K562 (cell line): ENCODE data around the gene ACACB. TPM values are rescaled to one million over a fixed set of nuclear protein-coding genes. Genes with fewer than 3 reads are reported as not detected.

Source experiments
- ATAC-seq: fragments of 200-7000 bp; cut with Tn5 transposase; 3 replicates; pipeline ENCODE4 v1.9.1; 2020; ENCODE audit warnings: moderate library complexity
- BruUV-seq: library from RNA; stranded (reverse); fragments of 400-500 nt; replicated peaks from 2 replicates; lab custom pipeline; 2021; lab: Mats Ljungman, UMichigan
- CTCF ChIA-PET: fragments of 300-600 bp; formaldehyde crosslinking; extraction: SDS; loops from one replicate; lab custom pipeline; 2021; ENCODE audit warnings: low intra/inter-chr PET ratio; lab: Yijun Ruan, JAX
- POLR2A ChIA-PET: fragments of 300-600, 350-650 bp; sonication (Branson Sonifier 250); formaldehyde crosslinking; extraction: SDS; loops from one replicate; lab custom pipeline; 2021; ENCODE audit warnings: antibody characterized with exemption, inconsistent platforms; lab: Yijun Ruan, JAX
- DNase-seq, 4 experiments: peaks; one replicate each; pipeline versions ENCODE4 v3.0.0 to v3.0.0-alpha.2; 2011 to 2018; ENCODE audit warnings: low spot score in 3 of 4, mixed read lengths in 3 of 4; ENCODE audit errors: extremely low read depth in 1 of 4
- FAIRE-seq: peaks from 2 replicates; lab custom pipeline; 2011; peaks lifted over from hg19 to GRCh38; lab: Jason Lieb, UNC
- H2AFZ ChIP-seq: 2 replicates; pipeline ENCODE4 v1.6.0; 2011; ENCODE audit warnings: low read depth, low read length, control low read depth, inconsistent platforms
- H3K27ac ChIP-seq: fragments of 200-600 bp; 3 replicates; pipeline ENCODE4 v1.8.0; 2011; ENCODE audit warnings: low read depth, mild to moderate bottlenecking, control low read depth, inconsistent platforms, low read length, moderate library complexity, mixed read lengths; ENCODE audit errors: extremely low read depth
- H3K27me3 ChIP-seq, 2 experiments: fragments of 300-600 bp in 1 of 2; 2 replicates in 1 of 2; 3 replicates in 1 of 2; pipeline versions ENCODE4 v1.6.0 to v1.8.0; 2011; ENCODE audit warnings: inconsistent platforms in 2 of 2, low read length in 2 of 2, mild to moderate bottlenecking in 1 of 2, mixed read lengths in 1 of 2, moderate library complexity in 1 of 2; ENCODE audit not compliant: control insufficient read depth in 2 of 2, insufficient read depth in 2 of 2
- H3K36me3 ChIP-seq: fragments of 300-600 bp; 3 replicates; pipeline ENCODE4 v1.8.0; 2011; ENCODE audit warnings: mild to moderate bottlenecking, low read length, inconsistent platforms; ENCODE audit not compliant: control insufficient read depth, insufficient read depth
- H3K4me1 ChIP-seq, 2 experiments: fragments of 200-600 bp in 1 of 2; replicated peaks in 1 of 2; 2 replicates in 1 of 2; 3 replicates in 1 of 2; pipeline versions ENCODE4 v1.5.1 to v1.8.0; 2011; ENCODE audit warnings: inconsistent platforms in 2 of 2, low read length in 2 of 2, mild to moderate bottlenecking in 1 of 2, mixed read lengths in 1 of 2, moderate library complexity in 1 of 2; ENCODE audit not compliant: control insufficient read depth in 2 of 2, insufficient read depth in 2 of 2
- H3K4me2 ChIP-seq: 2 replicates; pipeline ENCODE4 v1.6.1; 2011; ENCODE audit warnings: low read length, control low read depth, inconsistent platforms, mixed read lengths; ENCODE audit not compliant: insufficient read depth
- H3K4me3 ChIP-seq: fragments of 200-600 bp; sonication (generic), shearing (Covaris generic); 2 replicates; pipeline ENCODE4 v1.5.1; 2016; ENCODE audit warnings: control low read depth, inconsistent platforms
- H3K79me2 ChIP-seq: fragments of 200-600 bp; 3 replicates; pipeline ENCODE4 v1.8.0; 2011; ENCODE audit warnings: low read length, inconsistent platforms; ENCODE audit not compliant: control insufficient read depth, insufficient read depth
- H3K9ac ChIP-seq, 2 experiments: 2 replicates each; pipeline versions ENCODE4 v1.6.0 to v1.6.1; 2011; ENCODE audit warnings: low read depth in 2 of 2, low read length in 2 of 2, control low read depth in 1 of 2, inconsistent platforms in 1 of 2, mild to moderate bottlenecking in 1 of 2, mixed read lengths in 1 of 2; ENCODE audit not compliant: insufficient read depth in 1 of 2
- H3K9me1 ChIP-seq: one replicate; pipeline ENCODE4 v1.6.0; 2011; ENCODE audit warnings: inconsistent platforms, mild to moderate bottlenecking, low read length, moderate library complexity; ENCODE audit not compliant: control insufficient read depth, insufficient read depth
- H3K9me3 ChIP-seq: replicated peaks from 2 replicates; pipeline ENCODE4 v1.5.1; 2011; ENCODE audit warnings: low read depth, low read length, inconsistent platforms; ENCODE audit not compliant: control insufficient read depth, insufficient read depth
- H4K20me1 ChIP-seq: replicated peaks from 2 replicates; pipeline ENCODE4 v1.6.1; 2011; ENCODE audit warnings: low read length, inconsistent platforms, mixed read lengths; ENCODE audit not compliant: control insufficient read depth, insufficient read depth
- BDP1 ChIP-seq: IDR thresholded peaks from 3 replicates; pipeline ENCODE4 v1.6.1; 2011; ENCODE audit not compliant: insufficient read length, insufficient read depth
- HDAC1 ChIP-seq, 2 experiments: fragments of 450-650 bp; IDR thresholded peaks; 2 replicates each; pipeline ENCODE4 v1.6.1; 2016 to 2017; ENCODE audit warnings: inconsistent platforms in 1 of 2, mild to moderate bottlenecking in 1 of 2, moderate library complexity in 1 of 2
- NFATC3 ChIP-seq: fragments of 450-650 bp; IDR thresholded peaks from 2 replicates; pipeline ENCODE4 v1.6.1; 2017; ENCODE audit warnings: mild to moderate bottlenecking
- PTTG1 ChIP-seq: fragments of 450-650 bp; IDR thresholded peaks from 2 replicates; pipeline ENCODE4 v1.6.1; 2016; ENCODE audit warnings: low read depth, mild to moderate bottlenecking, missing genetic modification characterization, missing compliant biosample characterization
- SMARCC2 ChIP-seq: fragments of 450-650 bp; IDR thresholded peaks from 2 replicates; pipeline ENCODE4 v1.6.1; 2017; ENCODE audit warnings: antibody characterized with exemption, moderate library complexity, mild to moderate bottlenecking, low read depth
- TAF15 ChIP-seq: fragments of 200-400 bp; formaldehyde crosslinking; IDR thresholded peaks from 2 replicates; pipeline ENCODE4 v1.6.1; 2017; ENCODE audit warnings: mild to moderate bottlenecking, low read depth, low read length, moderate library complexity
- TAF9B ChIP-seq: fragments of 450-650 bp; IDR thresholded peaks from 2 replicates; pipeline ENCODE4 v1.6.1; 2018; ENCODE audit warnings: mild to moderate bottlenecking; ENCODE audit not compliant: partially characterized antibody
- ZKSCAN1 ChIP-seq: fragments of 150-350 bp; IDR thresholded peaks from 2 replicates; pipeline ENCODE4 v1.6.1; 2016; ENCODE audit warnings: low read depth, low read length
- WGBS: fragments of 100-300 bp; shearing (Covaris generic); methylation state at CpG from one replicate; pipeline ENCODE4 v1.1.6; 2016; ENCODE audit warnings: low coverage, mixed read lengths; ENCODE audit not compliant: insufficient coverage; ENCODE audit errors: missing lambda C conversion rate; 5-methylcytosine and 5-hydroxymethylcytosine counted together
- in situ Hi-C: fragments of 300-500 bp; cut with MboI; formaldehyde crosslinking; loops from 4 replicates; pipeline ENCODE4 v1.15.0; 2018; ENCODE audit warnings: inconsistent platforms, mixed read lengths
- intact Hi-C: fragments of 100-400 bp; cut with micrococcal nuclease; formaldehyde crosslinking; loops from 2 replicates; pipeline ENCODE4 v1.14.2; 2022
- polyA plus RNA-seq, 8 experiments: library from polyadenylated mRNA; depleted of rRNA in 4 of 8; stranded (reverse) in 5 of 8; unstranded in 3 of 8; fragments of >200 nt; fragmentation: Nextera tagmentation in 2 of 8; fragmentation: Illumina TruSeq in 1 of 8; extraction: Ambion mirVana in 2 of 8; extraction: Trizol in 1 of 8; gene quantifications; 2 replicates each; pipeline versions ENCODE4 v1.2.1 to v1.2.3, GENCODE V29; 2011 to 2014; ENCODE audit warnings: inconsistent platforms in 1 of 8, missing spikeins in 1 of 8
- total RNA-seq, 7 experiments: library from RNA; depleted of rRNA in 6 of 7; stranded (reverse); fragments of >200 nt in 6 of 7; fragmentation: Illumina TruSeq in 2 of 7; extraction: Trizol in 2 of 7; gene quantifications; 2 replicates each; pipeline versions ENCODE4 v1.2.1 to v1.2.3, GENCODE V29; 2011 to 2021; ENCODE audit warnings: low replicate concordance in 1 of 7
- TF ChIP-seq, protein P1 (sequence below): fragments of 250-450 bp; sonication (Bioruptor Pico); IDR thresholded peaks from 2 replicates; pipeline ENCODE4 v1.9.0; 2021; ENCODE audit warnings: mild to moderate bottlenecking
- TF ChIP-seq, protein P2 (sequence below): fragments of 250-450 bp; sonication (Bioruptor Pico); IDR thresholded peaks from 2 replicates; pipeline ENCODE4 v1.5.0; 2022; ENCODE audit warnings: mild to moderate bottlenecking
- TF ChIP-seq, protein P3 (sequence below): fragments of 450-650 bp; IDR thresholded peaks from 2 replicates; pipeline ENCODE4 v1.6.1; 2016; ENCODE audit warnings: borderline replicate concordance

ACACB gene
- total and polyA plus RNA-seq, 9 of the 15 experiments (the other 6 are each of a cell fraction or from before 2014, with no cell fraction given): 0.10 to 2.5 (median 0.83) TPM

DNA sequence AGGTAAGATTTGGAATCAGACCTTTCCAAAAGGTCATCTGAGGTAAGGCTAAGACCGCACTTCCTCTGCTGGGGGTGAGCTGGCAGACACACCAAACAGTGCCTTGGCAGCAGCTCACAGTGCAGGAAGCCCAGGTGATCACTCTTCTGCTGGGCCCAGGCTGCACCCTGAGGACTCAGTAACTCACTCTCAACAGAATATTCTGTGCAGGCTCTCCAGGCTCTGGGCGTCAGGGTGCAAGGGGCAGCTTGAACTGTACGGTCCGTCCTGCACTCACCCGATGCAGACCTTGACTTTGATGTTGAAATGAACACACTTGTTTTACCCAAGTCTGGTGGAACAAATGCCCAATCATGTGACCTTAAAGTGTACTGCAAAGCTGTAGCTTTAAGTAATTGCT lies 29.1 kb upstream of the ACACB start:
- CTCF ChIA-PET: no interaction called here
- Histone ChIP-seq H3K9me1 (peaks cover 3% of the 10 kb centered on the region), H3K36me3 (peaks cover 71% of the 10 kb centered on the region), H4K20me1 (no peaks in the 10 kb centered on the region), H3K27ac (no peak overlapping the region), H3K9ac (no peak overlapping the region), H3K79me2 (peaks cover 19% of the 10 kb centered on the region), H3K9me3 (no peaks in the 10 kb centered on the region; the same call in 1 of the 2 replicates), H3K4me2 (no peak overlapping the region), H3K4me3 (no peak overlapping the region), H2AFZ (no peak overlapping the region), H3K27me3 (no peaks in the 10 kb centered on the region), H3K4me1 (peaks cover 6 to 9% of the 10 kb centered on the region in 2 experiments; a peak in 4 of 5 replicates)
- WGBS: 82% methylated on average over 5 of the region's 5 CpGs
- TF ChIP-seq PTTG1 (no peak), HDAC1 (IDR thresholded peaks at IDR 0.05) (no peak)
- TF ChIP-seq, protein P1, sequence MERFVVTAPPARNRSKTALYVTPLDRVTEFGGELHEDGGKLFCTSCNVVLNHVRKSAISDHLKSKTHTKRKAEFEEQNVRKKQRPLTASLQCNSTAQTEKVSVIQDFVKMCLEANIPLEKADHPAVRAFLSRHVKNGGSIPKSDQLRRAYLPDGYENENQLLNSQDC (CRISPR knock-in tag): no peak
- no peak for ATAC-seq
- in situ Hi-C loops (no loop called here), intact Hi-C loops (no loop called here)
- BruUV-seq: no TSS peak
- no peak for DNase-seq
- FAIRE-seq: no peak
- POLR2A ChIA-PET: interaction anchor here (0.8 to 2.6 kb wide), 2 partner anchors 10 to 454 kb away, joined by 3 to 9 read pairs; partner anchors contain the start of gene UNG

DNA sequence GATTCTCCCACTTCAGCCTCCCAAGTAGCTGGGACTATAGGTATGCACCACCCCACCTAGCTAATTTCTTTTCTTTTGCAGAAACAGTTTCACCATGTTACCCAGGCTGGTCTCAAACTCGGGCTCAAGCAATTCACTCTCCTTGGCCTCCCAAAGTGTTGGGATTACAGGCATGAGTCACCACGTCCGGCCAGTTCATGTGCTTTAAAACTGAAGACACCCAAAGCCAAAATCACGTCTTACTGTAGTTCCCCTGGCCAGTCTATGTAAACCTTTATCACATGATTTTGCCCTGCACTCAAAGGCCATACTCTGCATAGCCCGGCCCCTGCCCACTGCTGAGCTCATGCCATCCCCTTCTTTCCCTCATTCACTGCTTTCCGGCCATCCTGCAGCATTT lies 27.6 kb upstream of the ACACB start:
- WGBS: 86% methylated on average over 6 of the region's 6 CpGs
- ATAC-seq: no peak
- intact Hi-C loops (no loop called here), in situ Hi-C loops (no loop called here)
- H3K9me3 ChIP-seq: no peaks in the 10 kb centered on the region; the same call in 1 of the 2 replicates
- H3K9ac ChIP-seq: no peak overlapping the region
- CTCF ChIA-PET: no interaction called here
- H3K4me2 ChIP-seq: no peak overlapping the region
- POLR2A ChIA-PET: interaction anchor here (0.7 to 2.6 kb wide), 2 partner anchors 9 to 19 kb away, joined by 4 to 9 read pairs; partner anchors contain the start of gene UNG
- DNase-seq: no peak
- H3K9me1 ChIP-seq: peaks cover 3% of the 10 kb centered on the region
- peaks cover 6 to 24% of the 10 kb centered on the region in 2 experiments; a peak in 4 of 5 replicates for H3K4me1 ChIP-seq
- H3K4me3 ChIP-seq: no peak overlapping the region
- peaks cover 58% of the 10 kb centered on the region for H3K36me3 ChIP-seq
- no peak overlapping the region for H2AFZ ChIP-seq
- no peaks in the 10 kb centered on the region for H4K20me1 ChIP-seq
- BruUV-seq: no TSS peak
- no peaks in the 10 kb centered on the region for H3K27me3 ChIP-seq
- no peak for FAIRE-seq
- no peak overlapping the region for H3K27ac ChIP-seq
- peaks cover 29% of the 10 kb centered on the region for H3K79me2 ChIP-seq
- TF ChIP-seq TAF9B (no peak), SMARCC2 (no peak), TAF15 (no peak), ZKSCAN1 (no peak), NFATC3 (no peak), BDP1 (no peak)
- TF ChIP-seq, protein P2, sequence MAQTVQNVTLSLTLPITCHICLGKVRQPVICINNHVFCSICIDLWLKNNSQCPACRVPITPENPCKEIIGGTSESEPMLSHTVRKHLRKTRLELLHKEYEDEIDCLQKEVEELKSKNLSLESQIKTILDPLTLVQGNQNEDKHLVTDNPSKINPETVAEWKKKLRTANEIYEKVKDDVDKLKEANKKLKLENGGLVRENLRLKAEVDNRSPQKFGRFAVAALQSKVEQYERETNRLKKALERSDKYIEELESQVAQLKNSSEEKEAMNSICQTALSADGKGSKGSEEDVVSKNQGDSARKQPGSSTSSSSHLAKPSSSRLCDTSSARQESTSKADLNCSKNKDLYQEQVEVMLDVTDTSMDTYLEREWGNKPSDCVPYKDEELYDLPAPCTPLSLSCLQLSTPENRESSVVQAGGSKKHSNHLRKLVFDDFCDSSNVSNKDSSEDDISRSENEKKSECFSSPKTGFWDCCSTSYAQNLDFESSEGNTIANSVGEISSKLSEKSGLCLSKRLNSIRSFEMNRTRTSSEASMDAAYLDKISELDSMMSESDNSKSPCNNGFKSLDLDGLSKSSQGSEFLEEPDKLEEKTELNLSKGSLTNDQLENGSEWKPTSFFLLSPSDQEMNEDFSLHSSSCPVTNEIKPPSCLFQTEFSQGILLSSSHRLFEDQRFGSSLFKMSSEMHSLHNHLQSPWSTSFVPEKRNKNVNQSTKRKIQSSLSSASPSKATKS (CRISPR knock-in tag): no peak
- TF ChIP-seq, protein P3, sequence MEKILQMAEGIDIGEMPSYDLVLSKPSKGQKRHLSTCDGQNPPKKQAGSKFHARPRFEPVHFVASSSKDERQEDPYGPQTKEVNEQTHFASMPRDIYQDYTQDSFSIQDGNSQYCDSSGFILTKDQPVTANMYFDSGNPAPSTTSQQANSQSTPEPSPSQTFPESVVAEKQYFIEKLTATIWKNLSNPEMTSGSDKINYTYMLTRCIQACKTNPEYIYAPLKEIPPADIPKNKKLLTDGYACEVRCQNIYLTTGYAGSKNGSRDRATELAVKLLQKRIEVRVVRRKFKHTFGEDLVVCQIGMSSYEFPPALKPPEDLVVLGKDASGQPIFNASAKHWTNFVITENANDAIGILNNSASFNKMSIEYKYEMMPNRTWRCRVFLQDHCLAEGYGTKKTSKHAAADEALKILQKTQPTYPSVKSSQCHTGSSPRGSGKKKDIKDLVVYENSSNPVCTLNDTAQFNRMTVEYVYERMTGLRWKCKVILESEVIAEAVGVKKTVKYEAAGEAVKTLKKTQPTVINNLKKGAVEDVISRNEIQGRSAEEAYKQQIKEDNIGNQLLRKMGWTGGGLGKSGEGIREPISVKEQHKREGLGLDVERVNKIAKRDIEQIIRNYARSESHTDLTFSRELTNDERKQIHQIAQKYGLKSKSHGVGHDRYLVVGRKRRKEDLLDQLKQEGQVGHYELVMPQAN: no peak
